GM18867 (cell line): ENCODE results near the gene UFD1.

Experiments
- ATAC-seq: cut with Tn5 transposase; IDR thresholded peaks from one replicate; pipeline ENCODE4 v1.9.1; 2021; ENCODE audit warnings: mild to moderate bottlenecking, moderate library complexity; ENCODE audit not compliant: unreplicated experiment

Gene UFD1

DNA sequence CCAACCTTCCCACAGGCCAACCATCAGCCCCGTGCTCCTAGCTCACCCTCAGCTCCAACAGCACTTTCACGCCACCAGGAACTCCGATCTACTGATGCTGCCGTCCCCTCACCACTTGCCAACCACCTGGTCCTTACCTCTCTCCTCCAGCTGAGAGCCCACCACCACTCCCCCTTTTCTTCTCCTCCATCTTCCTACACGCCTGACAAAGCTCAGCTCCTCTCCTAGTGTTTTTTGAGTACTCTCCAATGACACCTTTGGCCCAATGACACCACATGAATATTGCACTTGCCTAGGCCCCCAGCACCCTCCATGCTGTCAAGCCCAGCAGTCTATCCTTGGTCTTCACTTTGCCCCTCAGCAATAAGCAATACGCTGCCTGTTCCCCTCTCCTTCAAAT is 78.1 kb downstream of the UFD1 start:
- ATAC-seq: no peak
